Body of pancreas (tissue), 4 donors: ENCODE measurements around the gene OR52H1. TPM values are rescaled to one million over a fixed set of nuclear protein-coding genes. Genes with fewer than 3 reads are reported as not detected.

Experiments
- ATAC-seq: fragments of 150-250 bp; one replicate; pipeline ENCODE4 v1.9.1; 2016
- DNase-seq, 4 donors: peaks; one replicate each; pipeline ENCODE4 v3.0.0-alpha.2; 2019
- H3K27ac ChIP-seq, 4 donors: fragments of 200-600 bp; sonication (generic); 1 replicate in 3 of 4; 2 replicates in 1 of 4; pipeline versions ENCODE4 v1.5.1 to v1.6.1; 2016 to 2019; ENCODE audit warnings: mild to moderate bottlenecking in 1 of 4, mixed read lengths in 1 of 4, moderate library complexity in 1 of 4
- H3K27me3 ChIP-seq, 2 donors: fragments of 200-600 bp; sonication (generic); one replicate each; pipeline ENCODE4 v1.6.0; 2016; ENCODE audit warnings: mild to moderate bottlenecking in 1 of 2
- H3K36me3 ChIP-seq, 2 donors: fragments of 200-600 bp; sonication (generic); replicated peaks in 1 of 2; 2 replicates each; pipeline ENCODE4 v1.5.1; 2016; ENCODE audit warnings: low read depth in 2 of 2; ENCODE audit not compliant: insufficient read depth in 1 of 2
- H3K4me1 ChIP-seq: fragments of 200-600 bp; sonication (generic); one replicate; pipeline ENCODE4 v1.6.0; 2016
- H3K4me3 ChIP-seq, 2 donors: fragments of 200-600 bp; sonication (generic); 1 replicate in 1 of 2; 2 replicates in 1 of 2; pipeline ENCODE4 v1.5.1; 2016 to 2019
- H3K9me3 ChIP-seq, 3 donors: fragments of 200-600 bp; sonication (generic); 1 replicate in 2 of 3; 2 replicates in 1 of 3; pipeline ENCODE4 v1.5.1; 2016
- CTCF ChIP-seq, 7 experiments: fragments of 450-650 bp in 4 of 7; fragments of 200-600 bp in 3 of 7; sonication (generic) in 3 of 7; IDR thresholded peaks; one replicate each; pipeline ENCODE4 v1.5.1; 2016 to 2019; ENCODE audit warnings: antibody characterized with exemption in 7 of 7
- POLR2A ChIP-seq, 3 donors: fragments of 450-650 bp; IDR thresholded peaks; one replicate each; pipeline ENCODE4 v1.6.1; 2016; ENCODE audit warnings: antibody characterized with exemption in 3 of 3, mild to moderate bottlenecking in 2 of 3
- WGBS, 2 donors: methylation state at CpG; one replicate each; pipeline ENCODE4 v1.1.5; 2017; 5-methylcytosine and 5-hydroxymethylcytosine counted together
- intact Hi-C: fragments of 100-400 bp; cut with DNase I; formaldehyde crosslinking; loops from one replicate; pipeline ENCODE4 v1.15.1; 2023
- total RNA-seq, 2 donors: library from RNA; depleted of rRNA; stranded (reverse); fragments of >200 nt; gene quantifications; one replicate each; pipeline ENCODE4 v1.1.0, GENCODE V29; 2016

Gene OR52H1
- total RNA-seq, 2 donors from 2014 or later = 0.78 to 5.9 TPM

GRCh38 chr11:5505363-5506048, 42.8 kb downstream of the OR52H1 start:
- H3K4me3 ChIP-seq = no peak overlapping the region
- 78 to 81% methylated on average over 9 of the region's 9 CpGs for WGBS, 2 donors
- DNase-seq (no peak), ATAC-seq (no peak)
- no peaks in the 10 kb centered on the region for H3K36me3 ChIP-seq
- no peaks in the 10 kb centered on the region for H3K9me3 ChIP-seq
- H3K27me3 ChIP-seq = no peaks in the 10 kb centered on the region
- intact Hi-C loops = no loop called here
- H3K27ac ChIP-seq = no peak overlapping the region
- H3K4me1 ChIP-seq = no peaks in the 10 kb centered on the region
- TF ChIP-seq CTCF (IDR thresholded peaks at IDR 0.05) (no peak), POLR2A (IDR thresholded peaks at IDR 0.05) (no peak)

- TF ChIP-seq CTCF (IDR thresholded peaks at IDR 0.05) = no peak
- TF ChIP-seq POLR2A (IDR thresholded peaks at IDR 0.05) = no peak
- Histone ChIP-seq H3K27ac (no peak overlapping the region), H3K4me3 (no peak overlapping the region), H3K4me1 (no peaks in the 10 kb centered on the region), H3K36me3 (no peaks in the 10 kb centered on the region), H3K9me3 (no peaks in the 10 kb centered on the region), H3K27me3 (no peaks in the 10 kb centered on the region)
- WGBS, 2 donors = 65 to 76% methylated on average over 2 of the region's 2 CpGs
- intact Hi-C loops = no loop called here
- ATAC-seq = no peak
- no peak for DNase-seq
Measured at GRCh38 chr11:5504403-5504921, 43.9 kb downstream of the OR52H1 start.

- Histone ChIP-seq H3K4me1 (no peaks in the 10 kb centered on the region), H3K27me3 (no peaks in the 10 kb centered on the region), H3K9me3 (no peaks in the 10 kb centered on the region), H3K27ac (no peak overlapping the region), H3K4me3 (no peak overlapping the region), H3K36me3 (no peaks in the 10 kb centered on the region)
- whole genome bisulfite sequencing, 2 donors = 76 to 85% methylated on average over 6 of the region's 6 CpGs
- no peak for TF ChIP-seq POLR2A (IDR thresholded peaks at IDR 0.05)
- no peak for TF ChIP-seq CTCF (IDR thresholded peaks at IDR 0.05)
- intact Hi-C loops = no loop called here
- no peak for ATAC-seq
- no peak for DNase-seq
Measured at GRCh38 chr11:5500393-5500801, 47.9 kb downstream of the OR52H1 start.

- TF ChIP-seq CTCF (IDR thresholded peaks at IDR 0.05) = no peak
- no peak for TF ChIP-seq POLR2A (IDR thresholded peaks at IDR 0.05)
- H3K27ac ChIP-seq = no peak overlapping the region
- ATAC-seq (no peak), DNase-seq (no peak)
- intact Hi-C loops = no loop called here
- H3K4me3 ChIP-seq = no peak overlapping the region
- no peaks in the 10 kb centered on the region for H3K36me3 ChIP-seq
- no peaks in the 10 kb centered on the region for H3K4me1 ChIP-seq
- H3K9me3 ChIP-seq = no peaks in the 10 kb centered on the region
- WGBS, 2 donors = 65 to 69% methylated on average over 2 of the region's 2 CpGs
- H3K27me3 ChIP-seq = no peaks in the 10 kb centered on the region
Measured at GRCh38 chr11:5499671-5500070, 48.7 kb downstream of the OR52H1 start.

Other genes with a start within 250 kb of the OR52H1 start
- gene OR51B4, start 246.6 kb downstream of the OR52H1 start, total RNA-seq = under 1 TPM; 0.52 to 0.66 TPM
- gene OR51B2, start 224.2 kb downstream of the OR52H1 start, total RNA-seq = under 1 TPM in 1 of 2 donors, not detected in 1; 0.78 TPM
- not detected for gene OR51B5, start 205.0 kb downstream of the OR52H1 start, total RNA-seq
- not detected for gene OR51B6, start 197.0 kb downstream of the OR52H1 start, total RNA-seq
- not detected for gene OR51M1, start 164.7 kb downstream of the OR52H1 start, total RNA-seq
- not detected for gene OR51Q1, start 126.4 kb downstream of the OR52H1 start, total RNA-seq
- not detected for gene OR51I1, start 107.0 kb downstream of the OR52H1 start, total RNA-seq
- not detected for gene OR51I2, start 99.2 kb downstream of the OR52H1 start, total RNA-seq
- not detected for gene OR52D1, start 59.9 kb downstream of the OR52H1 start, total RNA-seq
- gene UBQLN3, start 38.6 kb downstream of the OR52H1 start, total RNA-seq = 1 to 10 TPM in 1 of 2 donors, not detected in 1; 1.3 TPM
- 1 to 10 TPM in 1 of 2 donors, under 1 TPM in 1; 0.52 to 4.3 TPM for gene UBQLNL, start 31.8 kb downstream of the OR52H1 start, total RNA-seq
- not detected for gene OR52B6, start 32.3 kb upstream of the OR52H1 start, total RNA-seq
- 1 to 10 TPM; 2.1 to 2.6 TPM for gene TRIM6, start 48.1 kb upstream of the OR52H1 start, total RNA-seq
- 1 to 10 TPM; 2.9 to 4.6 TPM for gene TRIM34, start 76.5 kb upstream of the OR52H1 start, total RNA-seq
- 10 to 100 TPM; 18.7 to 25.1 TPM for gene TRIM5, start 136.5 kb upstream of the OR52H1 start, total RNA-seq
- gene TRIM22, start 141.2 kb upstream of the OR52H1 start, total RNA-seq = 10 to 100 TPM; 18.9 to 20.4 TPM
- not detected for gene OR56B1, start 187.9 kb upstream of the OR52H1 start, total RNA-seq
- gene OR52N4, start 205.7 kb upstream of the OR52H1 start, total RNA-seq = not detected
- gene OR52N5, start 234.8 kb upstream of the OR52H1 start, total RNA-seq = not detected
- not detected for gene OR52N1, start 242.7 kb upstream of the OR52H1 start, total RNA-seq